HG03558 (cell line): Measurements from ENCODE around the gene CAMK2B.

Experiments
- ATAC-seq: cut with Tn5 transposase; IDR thresholded peaks from one replicate; pipeline ENCODE4 v1.9.1; 2021; ENCODE audit warnings: moderate number of reproducible peaks; ENCODE audit not compliant: unreplicated experiment; ENCODE audit errors: extremely low read depth

CAMK2B gene

GRCh38 chr7:44239361-44239760, 86.0 kb downstream of the CAMK2B start:
- no peak for ATAC-seq

- ATAC-seq: no peak
Observed at GRCh38 chr7:44238116-44238695, 87.2 kb downstream of the CAMK2B start.

- no peak for ATAC-seq
Observed at GRCh38 chr7:44237696-44238095, 87.7 kb downstream of the CAMK2B start.

- ATAC-seq: no peak
Observed at GRCh38 chr7:44236333-44236728, 89.1 kb downstream of the CAMK2B start.

GRCh38 chr7:44235582-44236332, 89.6 kb downstream of the CAMK2B start:
- ATAC-seq: no peak

- ATAC-seq: no peak
Observed at GRCh38 chr7:44235066-44235465, 90.3 kb downstream of the CAMK2B start.

- ATAC-seq: no peak
Observed at GRCh38 chr7:44232901-44233715, 92.3 kb downstream of the CAMK2B start.

GRCh38 chr7:44232396-44232795, 93.0 kb downstream of the CAMK2B start:
- no peak for ATAC-seq

GRCh38 chr7:44231088-44231487, 94.3 kb downstream of the CAMK2B start:
- ATAC-seq: no peak

GRCh38 chr7:44230286-44230685, 95.1 kb downstream of the CAMK2B start:
- ATAC-seq: no peak

GRCh38 chr7:44229546-44230105, 95.8 kb downstream of the CAMK2B start:
- no peak for ATAC-seq

GRCh38 chr7:44228571-44229350, 96.6 kb downstream of the CAMK2B start:
- no peak for ATAC-seq

- ATAC-seq: no peak
Observed at GRCh38 chr7:44227911-44228310, 97.5 kb downstream of the CAMK2B start.

- ATAC-seq: no peak
Observed at GRCh38 chr7:44226396-44226753, 99.0 kb downstream of the CAMK2B start.

GRCh38 chr7:44225566-44226395, 99.6 kb downstream of the CAMK2B start:
- ATAC-seq: no peak

- no peak for ATAC-seq
Observed at GRCh38 chr7:44224974-44225565, 100.3 kb downstream of the CAMK2B start.

- no peak for ATAC-seq
Observed at GRCh38 chr7:44224080-44224973, 101.1 kb downstream of the CAMK2B start.
